HCT116 (cell line): ENCODE data around the gene DRGX. TPM values are rescaled to one million over a fixed set of nuclear protein-coding genes. Genes with fewer than 3 reads are reported as not detected.

Experiments used
- ATAC-seq: fragments of 200-7000 bp; cut with Tn5 transposase; 2 replicates; pipeline ENCODE4 v1.9.1; 2020; ENCODE audit warnings: mild to moderate bottlenecking, moderate library complexity
- BruUV-seq: library from RNA; stranded (reverse); fragments of 400-500 nt; replicated peaks from 2 replicates; lab custom pipeline; 2021; lab: Mats Ljungman, UMichigan
- CTCF ChIA-PET: fragments of 300-600 bp; sonication (Branson Sonifier 250); formaldehyde crosslinking; loops from one replicate; lab custom pipeline; 2021; ENCODE audit warnings: antibody characterized with exemption; lab: Charles Lee
- POLR2A ChIA-PET: fragments of 300-600, 350-600 bp; sonication (Branson Sonifier 250); formaldehyde crosslinking; loops from one replicate; lab custom pipeline; 2021; ENCODE audit warnings: antibody characterized with exemption; lab: Charles Lee
- RAD21 ChIA-PET, 2 experiments: fragments of 300-600 bp; sonication (Branson Sonifier 250); formaldehyde crosslinking; loops; one replicate each; lab custom pipeline; 2023; ENCODE audit warnings: low total read pairs in 2 of 2; ENCODE audit not compliant: uncharacterized antibody in 2 of 2, unreplicated experiment in 2 of 2, low non-redundant PET in 1 of 2; lab: Charles Lee
- DNase-seq: peaks from one replicate; pipeline ENCODE4 v3.0.0-alpha.2; 2010; ENCODE audit warnings: low read depth, low spot score
- H2AFZ ChIP-seq: fragments of 200-600 bp; shearing (Covaris generic), sonication (generic); 2 replicates; pipeline ENCODE4 v1.6.1; 2017; ENCODE audit warnings: low read depth, mixed run types, mixed read lengths, antibody characterized with exemption, low read length; ENCODE audit not compliant: poor library complexity, severe bottlenecking
- H3K27ac ChIP-seq: 2 replicates; pipeline ENCODE4 v1.5.1; 2012; ENCODE audit warnings: low read depth, low read length
- H3K27me3 ChIP-seq: fragments of 200-600 bp; sonication (generic); 2 replicates; pipeline ENCODE4 v1.6.1; 2016; ENCODE audit warnings: mixed run types, low read length, mixed read lengths; ENCODE audit not compliant: insufficient read depth
- H3K36me3 ChIP-seq, 2 experiments: fragments of 200-500 bp in 1 of 2; fragments of 200-600 bp in 1 of 2; sonication (Bioruptor generic) in 1 of 2; sonication (generic) in 1 of 2; 2 replicates each; pipeline versions ENCODE4 v1.5.1 to v1.6.1; 2014 to 2016; ENCODE audit warnings: low read length in 2 of 2, inconsistent platforms in 1 of 2, mixed read lengths in 1 of 2, mixed run types in 1 of 2; ENCODE audit not compliant: insufficient read depth in 2 of 2, control insufficient read depth in 1 of 2
- H3K4me1 ChIP-seq, 2 experiments: fragments of 200-600 bp in 1 of 2; sonication (generic) in 1 of 2; 2 replicates each; pipeline versions ENCODE4 v1.5.1 to v1.6.1; 2012 to 2017; ENCODE audit warnings: low read length in 2 of 2, inconsistent platforms in 1 of 2, mild to moderate bottlenecking in 1 of 2, mixed read lengths in 1 of 2, mixed run types in 1 of 2, moderate library complexity in 1 of 2; ENCODE audit not compliant: insufficient read depth in 2 of 2, control insufficient read depth in 1 of 2
- H3K4me2 ChIP-seq: fragments of 200-600 bp; sonication (generic); 2 replicates; pipeline ENCODE4 v1.6.1; 2017; ENCODE audit warnings: mixed run types, low read length, mixed read lengths
- H3K4me3 ChIP-seq, 2 experiments: fragments of 200-600 bp in 1 of 2; sonication (generic) in 1 of 2; replicated peaks in 1 of 2; 2 replicates each; pipeline ENCODE4 v1.5.1; 2011 to 2016; ENCODE audit warnings: low read length in 2 of 2, control low read depth in 1 of 2, low read depth in 1 of 2, mild to moderate bottlenecking in 1 of 2, mixed read lengths in 1 of 2, mixed run types in 1 of 2
- H3K79me2 ChIP-seq: fragments of 200-600 bp; sonication (generic); 2 replicates; pipeline ENCODE4 v1.6.1; 2017; ENCODE audit warnings: mild to moderate bottlenecking, mixed run types, low read length, moderate library complexity, mixed read lengths; ENCODE audit not compliant: insufficient read depth
- H3K9ac ChIP-seq: fragments of 200-600 bp; sonication (generic); 2 replicates; pipeline ENCODE4 v1.6.1; 2016; ENCODE audit warnings: low read length, mixed read lengths
- H3K9me2 ChIP-seq: fragments of 200-600 bp; sonication (generic), shearing (Covaris generic); 2 replicates; pipeline ENCODE4 v1.6.1; 2017; ENCODE audit warnings: mixed run types, mild to moderate bottlenecking, moderate library complexity; ENCODE audit not compliant: insufficient read depth
- H3K9me3 ChIP-seq, 2 experiments: fragments of 200-500 bp in 1 of 2; fragments of 200-600 bp in 1 of 2; sonication (Bioruptor generic) in 1 of 2; sonication (generic) in 1 of 2; 2 replicates each; pipeline ENCODE4 v1.6.1; 2014 to 2017; ENCODE audit warnings: low read length in 2 of 2, mixed read lengths in 2 of 2, inconsistent platforms in 1 of 2, low read depth in 1 of 2, mild to moderate bottlenecking in 1 of 2, mixed run types in 1 of 2, moderate library complexity in 1 of 2; ENCODE audit not compliant: control insufficient read depth in 1 of 2, insufficient read depth in 1 of 2
- H4K20me1 ChIP-seq: fragments of 200-600 bp; sonication (generic), shearing (Covaris generic); 2 replicates; pipeline ENCODE4 v1.6.1; 2017; ENCODE audit warnings: mixed run types, mild to moderate bottlenecking, moderate library complexity; ENCODE audit not compliant: insufficient read depth
- ATF3 ChIP-seq: IDR thresholded peaks from 2 replicates; pipeline ENCODE4 v1.6.1; 2012
- CBX3 ChIP-seq: IDR thresholded peaks from 2 replicates; pipeline ENCODE4 v1.6.1; 2012; ENCODE audit warnings: low read depth
- CEBPB ChIP-seq: IDR thresholded peaks from 2 replicates; pipeline ENCODE4 v1.6.1; 2012; ENCODE audit warnings: low read depth
- EGR1 ChIP-seq: IDR thresholded peaks from 2 replicates; pipeline ENCODE4 v1.6.1; 2012; ENCODE audit warnings: low read depth
- ELF1 ChIP-seq: IDR thresholded peaks from 2 replicates; pipeline ENCODE4 v1.6.1; 2012; ENCODE audit warnings: low read depth, borderline replicate concordance
- EZH2 ChIP-seq: fragments of 200-600 bp; sonication (generic); IDR thresholded peaks from 2 replicates; pipeline ENCODE4 v1.6.1; 2017; ENCODE audit warnings: antibody characterized with exemption, mixed run types
- EZH2phosphoT487 ChIP-seq: fragments of 200-600 bp; IDR thresholded peaks from 2 replicates; pipeline ENCODE4 v1.6.1; 2018; ENCODE audit warnings: antibody characterized with exemption, borderline replicate concordance
- FOSL1 ChIP-seq: IDR thresholded peaks from 2 replicates; pipeline ENCODE4 v1.6.1; 2012; ENCODE audit warnings: low read depth
- POLR2A ChIP-seq: IDR thresholded peaks from 2 replicates; pipeline ENCODE4 v1.7.0; 2011; ENCODE audit warnings: borderline replicate concordance; ENCODE audit not compliant: insufficient read depth, insufficient read length; ENCODE audit errors: extremely low read depth
- POLR2AphosphoS5 ChIP-seq: IDR thresholded peaks from 2 replicates; pipeline ENCODE4 v1.6.1; 2011; ENCODE audit warnings: mild to moderate bottlenecking, low read depth, low read length, moderate library complexity
- RAD21 ChIP-seq: IDR thresholded peaks from 2 replicates; pipeline ENCODE4 v1.6.1; 2012; ENCODE audit warnings: low read depth, mild to moderate bottlenecking
- SIN3A ChIP-seq: IDR thresholded peaks from 2 replicates; pipeline ENCODE4 v1.6.1; 2012; ENCODE audit warnings: low read depth
- SRF ChIP-seq: IDR thresholded peaks from 2 replicates; pipeline ENCODE4 v1.6.1; 2012; ENCODE audit warnings: low read depth
- TCF7L2 ChIP-seq: IDR thresholded peaks from 2 replicates; pipeline ENCODE4 v1.7.0; 2011; ENCODE audit warnings: borderline replicate concordance, inconsistent platforms; ENCODE audit not compliant: insufficient read depth, insufficient read length; ENCODE audit errors: extremely low read depth
- YY1 ChIP-seq: IDR thresholded peaks from 2 replicates; pipeline ENCODE4 v1.6.1; 2011; ENCODE audit warnings: low read length, low read depth, moderate library complexity, mild to moderate bottlenecking; ENCODE audit not compliant: insufficient replicate concordance; ENCODE audit errors: extremely low read depth
- ZBTB33 ChIP-seq: IDR thresholded peaks from 2 replicates; pipeline ENCODE4 v1.6.1; 2011; ENCODE audit warnings: mild to moderate bottlenecking, low read length, moderate library complexity; ENCODE audit not compliant: insufficient replicate concordance; ENCODE audit errors: extremely low read depth
- ZFX ChIP-seq: fragments of 450-650 bp; IDR thresholded peaks from 2 replicates; pipeline ENCODE4 v1.6.1; 2017
- ZNF274 ChIP-seq: fragments of 200-500 bp; sonication (Bioruptor generic); IDR thresholded peaks from 2 replicates; pipeline ENCODE4 v1.6.1; 2014; ENCODE audit warnings: mild to moderate bottlenecking, low read depth, low read length, inconsistent platforms
- intact Hi-C: fragments of 100-400 bp; cut with micrococcal nuclease; formaldehyde crosslinking; loops from 2 replicates; pipeline ENCODE4 v1.10.0; 2022
- total RNA-seq: library from RNA; stranded (reverse); gene quantifications from one replicate; pipeline ENCODE4 v1.2.1, GENCODE V29; 2021; ENCODE audit not compliant: unreplicated experiment
- TF ChIP-seq, protein P1 (sequence below), 3 experiments: fragments of 200-600 bp in 1 of 3; sonication (generic) in 1 of 3; IDR thresholded peaks in 2 of 3; conservative IDR thresholded peaks in 1 of 3; 2 replicates each; pipeline ENCODE4 v1.5.1; 2012 to 2017; ENCODE audit warnings: low read depth in 2 of 3, low read length in 2 of 3, antibody characterized with exemption in 1 of 3, borderline replicate concordance in 1 of 3, control low read depth in 1 of 3, mild to moderate bottlenecking in 1 of 3, mixed read lengths in 1 of 3, mixed run types in 1 of 3, moderate library complexity in 1 of 3; ENCODE audit not compliant: insufficient read depth in 1 of 3

The DRGX gene
- total RNA-seq, 1 experiment from 2014 or later, result not detected

GRCh38 chr10:49444349-49444748, 48.5 kb upstream of the DRGX start:
- no peak overlapping the region for H3K4me2 ChIP-seq
- H3K4me1 ChIP-seq, result no peaks in the 10 kb centered on the region
- ChIA-PET CTCF (interaction anchor here (1.9 kb wide), 1 partner anchor 75 kb away, joined by 4 read pairs; no protein-coding TSS in a partner anchor), RAD21 (no interaction called here), POLR2A (no interaction called here)
- H3K27ac ChIP-seq, result no peak overlapping the region
- intact Hi-C loops, result no loop called here
- no TSS peak for BruUV-seq
- no peaks in the 10 kb centered on the region for H3K79me2 ChIP-seq
- DNase-seq (no peak), ATAC-seq (no peak)
- H3K27me3 ChIP-seq, result no peaks in the 10 kb centered on the region
- no peak overlapping the region for H3K9ac ChIP-seq
- H3K9me3 ChIP-seq, result no peaks in the 10 kb centered on the region
- H3K9me2 ChIP-seq, result no peaks in the 10 kb centered on the region
- no peaks in the 10 kb centered on the region for H3K36me3 ChIP-seq
- no peak overlapping the region for H3K4me3 ChIP-seq
- TF ChIP-seq CEBPB (no peak), SRF (no peak), POLR2A (no peak), CBX3 (no peak), SIN3A (no peak), ZNF274 (no peak), EZH2 (no peak), FOSL1 (no peak), ZFX (no peak), EZH2phosphoT487 (no peak), YY1 (no peak), TCF7L2 (no peak), ZBTB33 (no peak), RAD21 (no peak), POLR2AphosphoS5 (no peak), ELF1 (no peak), EGR1 (no peak), ATF3 (no peak)
- TF ChIP-seq, protein P1, sequence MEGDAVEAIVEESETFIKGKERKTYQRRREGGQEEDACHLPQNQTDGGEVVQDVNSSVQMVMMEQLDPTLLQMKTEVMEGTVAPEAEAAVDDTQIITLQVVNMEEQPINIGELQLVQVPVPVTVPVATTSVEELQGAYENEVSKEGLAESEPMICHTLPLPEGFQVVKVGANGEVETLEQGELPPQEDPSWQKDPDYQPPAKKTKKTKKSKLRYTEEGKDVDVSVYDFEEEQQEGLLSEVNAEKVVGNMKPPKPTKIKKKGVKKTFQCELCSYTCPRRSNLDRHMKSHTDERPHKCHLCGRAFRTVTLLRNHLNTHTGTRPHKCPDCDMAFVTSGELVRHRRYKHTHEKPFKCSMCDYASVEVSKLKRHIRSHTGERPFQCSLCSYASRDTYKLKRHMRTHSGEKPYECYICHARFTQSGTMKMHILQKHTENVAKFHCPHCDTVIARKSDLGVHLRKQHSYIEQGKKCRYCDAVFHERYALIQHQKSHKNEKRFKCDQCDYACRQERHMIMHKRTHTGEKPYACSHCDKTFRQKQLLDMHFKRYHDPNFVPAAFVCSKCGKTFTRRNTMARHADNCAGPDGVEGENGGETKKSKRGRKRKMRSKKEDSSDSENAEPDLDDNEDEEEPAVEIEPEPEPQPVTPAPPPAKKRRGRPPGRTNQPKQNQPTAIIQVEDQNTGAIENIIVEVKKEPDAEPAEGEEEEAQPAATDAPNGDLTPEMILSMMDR (IDR thresholded peaks at IDR 0.05 in 2 of 3, conservative IDR thresholded peaks at IDR 0.05 in 1 of 3; ENCODE audit: borderline replicate concordance in 1 of 3, insufficient read depth in 1 of 3, low read depth in 2 of 3, low read length in 2 of 3), result no peak
- no peak overlapping the region for H2AFZ ChIP-seq
- no peaks in the 10 kb centered on the region for H4K20me1 ChIP-seq
